WTC11 (cell line): Measurements from ENCODE around the gene RNF25.

Experiments
- IRF2 ChIP-seq: sonication (generic); formaldehyde crosslinking; IDR thresholded peaks from 2 replicates; pipeline ENCODE4 v1.8.0; 2022; ENCODE audit warnings: low read depth, missing genetic modification reagents, borderline replicate concordance
- NFYB ChIP-seq: sonication (generic); formaldehyde crosslinking; conservative IDR thresholded peaks from 2 replicates; pipeline ENCODE4 v1.8.0; 2022; ENCODE audit warnings: low read depth, missing genetic modification reagents
- NR1H2 ChIP-seq: sonication (generic); formaldehyde crosslinking; IDR thresholded peaks from 2 replicates; pipeline ENCODE4 v1.9.0; 2021; ENCODE audit warnings: mild to moderate bottlenecking, moderate library complexity, missing genetic modification reagents
- TF ChIP-seq, protein P1 (sequence below): fragments of 200-600 bp; IDR thresholded peaks from 2 replicates; pipeline ENCODE4 v1.8.0; 2022; ENCODE audit warnings: antibody characterized with exemption
- TF ChIP-seq, protein P2 (sequence below): sonication (generic); formaldehyde crosslinking; IDR thresholded peaks from 2 replicates; pipeline ENCODE4 v1.8.1; 2023; ENCODE audit warnings: mild to moderate bottlenecking, missing genetic modification reagents, borderline replicate concordance
- TF ChIP-seq, protein P3 (sequence below): fragments of 250-450 bp; sonication (Bioruptor Pico); IDR thresholded peaks from 2 replicates; pipeline ENCODE4 v1.9.0; 2021; ENCODE audit warnings: mild to moderate bottlenecking, borderline replicate concordance

DNA sequence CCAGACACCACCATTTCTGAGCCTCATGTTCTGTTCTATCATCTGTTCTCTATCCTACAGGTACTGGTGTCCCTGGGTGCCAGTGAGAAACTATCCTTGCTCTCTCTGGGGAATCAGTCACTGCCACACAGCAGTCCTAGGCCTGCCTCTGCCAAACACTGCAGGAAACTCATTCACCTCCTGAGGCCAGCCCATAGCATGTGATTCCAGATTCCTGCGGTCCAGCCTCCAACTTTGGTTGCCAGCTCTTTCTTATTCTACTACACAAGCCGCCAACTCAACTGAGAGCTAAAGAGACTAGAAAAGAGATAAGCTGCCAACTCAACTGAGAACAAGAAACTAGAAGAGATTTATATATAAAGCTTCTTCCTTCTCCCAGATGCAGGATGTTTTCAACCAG lies 30.0 kb upstream of the RNF25 start:
- TF ChIP-seq IRF2 (no peak), NFYB (no peak), NR1H2 (CRISPR knock-in tag) (no peak)
- TF ChIP-seq, protein P1, sequence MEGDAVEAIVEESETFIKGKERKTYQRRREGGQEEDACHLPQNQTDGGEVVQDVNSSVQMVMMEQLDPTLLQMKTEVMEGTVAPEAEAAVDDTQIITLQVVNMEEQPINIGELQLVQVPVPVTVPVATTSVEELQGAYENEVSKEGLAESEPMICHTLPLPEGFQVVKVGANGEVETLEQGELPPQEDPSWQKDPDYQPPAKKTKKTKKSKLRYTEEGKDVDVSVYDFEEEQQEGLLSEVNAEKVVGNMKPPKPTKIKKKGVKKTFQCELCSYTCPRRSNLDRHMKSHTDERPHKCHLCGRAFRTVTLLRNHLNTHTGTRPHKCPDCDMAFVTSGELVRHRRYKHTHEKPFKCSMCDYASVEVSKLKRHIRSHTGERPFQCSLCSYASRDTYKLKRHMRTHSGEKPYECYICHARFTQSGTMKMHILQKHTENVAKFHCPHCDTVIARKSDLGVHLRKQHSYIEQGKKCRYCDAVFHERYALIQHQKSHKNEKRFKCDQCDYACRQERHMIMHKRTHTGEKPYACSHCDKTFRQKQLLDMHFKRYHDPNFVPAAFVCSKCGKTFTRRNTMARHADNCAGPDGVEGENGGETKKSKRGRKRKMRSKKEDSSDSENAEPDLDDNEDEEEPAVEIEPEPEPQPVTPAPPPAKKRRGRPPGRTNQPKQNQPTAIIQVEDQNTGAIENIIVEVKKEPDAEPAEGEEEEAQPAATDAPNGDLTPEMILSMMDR, result no peak
- TF ChIP-seq, protein P2, sequence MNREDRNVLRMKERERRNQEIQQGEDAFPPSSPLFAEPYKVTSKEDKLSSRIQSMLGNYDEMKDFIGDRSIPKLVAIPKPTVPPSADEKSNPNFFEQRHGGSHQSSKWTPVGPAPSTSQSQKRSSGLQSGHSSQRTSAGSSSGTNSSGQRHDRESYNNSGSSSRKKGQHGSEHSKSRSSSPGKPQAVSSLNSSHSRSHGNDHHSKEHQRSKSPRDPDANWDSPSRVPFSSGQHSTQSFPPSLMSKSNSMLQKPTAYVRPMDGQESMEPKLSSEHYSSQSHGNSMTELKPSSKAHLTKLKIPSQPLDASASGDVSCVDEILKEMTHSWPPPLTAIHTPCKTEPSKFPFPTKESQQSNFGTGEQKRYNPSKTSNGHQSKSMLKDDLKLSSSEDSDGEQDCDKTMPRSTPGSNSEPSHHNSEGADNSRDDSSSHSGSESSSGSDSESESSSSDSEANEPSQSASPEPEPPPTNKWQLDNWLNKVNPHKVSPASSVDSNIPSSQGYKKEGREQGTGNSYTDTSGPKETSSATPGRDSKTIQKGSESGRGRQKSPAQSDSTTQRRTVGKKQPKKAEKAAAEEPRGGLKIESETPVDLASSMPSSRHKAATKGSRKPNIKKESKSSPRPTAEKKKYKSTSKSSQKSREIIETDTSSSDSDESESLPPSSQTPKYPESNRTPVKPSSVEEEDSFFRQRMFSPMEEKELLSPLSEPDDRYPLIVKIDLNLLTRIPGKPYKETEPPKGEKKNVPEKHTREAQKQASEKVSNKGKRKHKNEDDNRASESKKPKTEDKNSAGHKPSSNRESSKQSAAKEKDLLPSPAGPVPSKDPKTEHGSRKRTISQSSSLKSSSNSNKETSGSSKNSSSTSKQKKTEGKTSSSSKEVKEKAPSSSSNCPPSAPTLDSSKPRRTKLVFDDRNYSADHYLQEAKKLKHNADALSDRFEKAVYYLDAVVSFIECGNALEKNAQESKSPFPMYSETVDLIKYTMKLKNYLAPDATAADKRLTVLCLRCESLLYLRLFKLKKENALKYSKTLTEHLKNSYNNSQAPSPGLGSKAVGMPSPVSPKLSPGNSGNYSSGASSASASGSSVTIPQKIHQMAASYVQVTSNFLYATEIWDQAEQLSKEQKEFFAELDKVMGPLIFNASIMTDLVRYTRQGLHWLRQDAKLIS (CRISPR knock-in tag), result no peak
- TF ChIP-seq, protein P3, sequence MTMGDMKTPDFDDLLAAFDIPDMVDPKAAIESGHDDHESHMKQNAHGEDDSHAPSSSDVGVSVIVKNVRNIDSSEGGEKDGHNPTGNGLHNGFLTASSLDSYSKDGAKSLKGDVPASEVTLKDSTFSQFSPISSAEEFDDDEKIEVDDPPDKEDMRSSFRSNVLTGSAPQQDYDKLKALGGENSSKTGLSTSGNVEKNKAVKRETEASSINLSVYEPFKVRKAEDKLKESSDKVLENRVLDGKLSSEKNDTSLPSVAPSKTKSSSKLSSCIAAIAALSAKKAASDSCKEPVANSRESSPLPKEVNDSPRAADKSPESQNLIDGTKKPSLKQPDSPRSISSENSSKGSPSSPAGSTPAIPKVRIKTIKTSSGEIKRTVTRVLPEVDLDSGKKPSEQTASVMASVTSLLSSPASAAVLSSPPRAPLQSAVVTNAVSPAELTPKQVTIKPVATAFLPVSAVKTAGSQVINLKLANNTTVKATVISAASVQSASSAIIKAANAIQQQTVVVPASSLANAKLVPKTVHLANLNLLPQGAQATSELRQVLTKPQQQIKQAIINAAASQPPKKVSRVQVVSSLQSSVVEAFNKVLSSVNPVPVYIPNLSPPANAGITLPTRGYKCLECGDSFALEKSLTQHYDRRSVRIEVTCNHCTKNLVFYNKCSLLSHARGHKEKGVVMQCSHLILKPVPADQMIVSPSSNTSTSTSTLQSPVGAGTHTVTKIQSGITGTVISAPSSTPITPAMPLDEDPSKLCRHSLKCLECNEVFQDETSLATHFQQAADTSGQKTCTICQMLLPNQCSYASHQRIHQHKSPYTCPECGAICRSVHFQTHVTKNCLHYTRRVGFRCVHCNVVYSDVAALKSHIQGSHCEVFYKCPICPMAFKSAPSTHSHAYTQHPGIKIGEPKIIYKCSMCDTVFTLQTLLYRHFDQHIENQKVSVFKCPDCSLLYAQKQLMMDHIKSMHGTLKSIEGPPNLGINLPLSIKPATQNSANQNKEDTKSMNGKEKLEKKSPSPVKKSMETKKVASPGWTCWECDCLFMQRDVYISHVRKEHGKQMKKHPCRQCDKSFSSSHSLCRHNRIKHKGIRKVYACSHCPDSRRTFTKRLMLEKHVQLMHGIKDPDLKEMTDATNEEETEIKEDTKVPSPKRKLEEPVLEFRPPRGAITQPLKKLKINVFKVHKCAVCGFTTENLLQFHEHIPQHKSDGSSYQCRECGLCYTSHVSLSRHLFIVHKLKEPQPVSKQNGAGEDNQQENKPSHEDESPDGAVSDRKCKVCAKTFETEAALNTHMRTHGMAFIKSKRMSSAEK (CRISPR knock-in tag), result no peak
